Measurements from ENCODE around the gene ASGR2. TPM values are rescaled to one million over a fixed set of nuclear protein-coding genes. Genes with fewer than 3 reads are reported as not detected.

ASGR2 gene
- total RNA-seq, 1 experiment from 2014 or later, result not detected

GRCh38 chr17:7110617-7111306 lies 3.9 kb downstream of the ASGR2 start:
- H4K20me1 ChIP-seq (ENCODE audit: low read length), result no peaks in the 10 kb centered on the region
- no peaks in the 10 kb centered on the region for H3K79me2 ChIP-seq (ENCODE audit: low read length)
- H3K9me3 ChIP-seq (ENCODE audit: low read length), result no peaks in the 10 kb centered on the region
- ChIA-PET POLR2A (ENCODE audit: unreplicated experiment) (no interaction called here), CTCF (no interaction called here)
- no peaks in the 10 kb centered on the region for H3K4me1 ChIP-seq (ENCODE audit: insufficient read depth, low read length)
- H3K4me3 ChIP-seq (ENCODE audit: low read length), result no peak overlapping the region
- TF ChIP-seq EZH2 (IDR thresholded peaks at IDR 0.05; ENCODE audit: low read length, unreplicated experiment) (no peak), EZH2phosphoT487 (IDR thresholded peaks at IDR 0.05; ENCODE audit: borderline replicate concordance, low read length) (no peak), CTCF (conservative IDR thresholded peaks at IDR 0.05; ENCODE audit: low read depth, low read length) (no peak)
- no peak overlapping the region for H2AFZ ChIP-seq (ENCODE audit: low read length)
- no peak overlapping the region for H3K9ac ChIP-seq (ENCODE audit: low read length)
- no TSS peak for BruUV-seq (replicated peaks)
- no peak for DNase-seq
- no peaks in the 10 kb centered on the region for H3F3A ChIP-seq (ENCODE audit: low read length, unreplicated experiment)
- no peaks in the 10 kb centered on the region for H3K9me2 ChIP-seq (replicated peaks; ENCODE audit: low read length)
- no peaks in the 10 kb centered on the region for H3K27me3 ChIP-seq (ENCODE audit: low read length)
- no peaks in the 10 kb centered on the region for H3K36me3 ChIP-seq (ENCODE audit: low read depth, low read length)
- intact Hi-C loops (cut with micrococcal nuclease), result no loop called here
- ATAC-seq, result no peak
- no peak overlapping the region for H3K4me2 ChIP-seq (ENCODE audit: low read length)
- no peak overlapping the region for H3K27ac ChIP-seq (ENCODE audit: low read length)

GRCh38 chr17:7109461-7110322 lies 4.9 kb downstream of the ASGR2 start:
- H3K4me1 ChIP-seq (ENCODE audit: insufficient read depth, low read length), result no peaks in the 10 kb centered on the region
- H3F3A ChIP-seq (ENCODE audit: low read length, unreplicated experiment), result no peaks in the 10 kb centered on the region
- CTCF ChIA-PET, result no interaction called here
- no peaks in the 10 kb centered on the region for H3K36me3 ChIP-seq (ENCODE audit: low read depth, low read length)
- no peak for ATAC-seq
- H3K27ac ChIP-seq (ENCODE audit: low read length), result no peak overlapping the region
- POLR2A ChIA-PET (ENCODE audit: unreplicated experiment), result no interaction called here
- no TSS peak for BruUV-seq (replicated peaks)
- H3K4me3 ChIP-seq (ENCODE audit: low read length), result no peak overlapping the region
- intact Hi-C loops (cut with micrococcal nuclease), result no loop called here
- TF ChIP-seq EZH2phosphoT487 (IDR thresholded peaks at IDR 0.05; ENCODE audit: borderline replicate concordance, low read length) (no peak), CTCF (conservative IDR thresholded peaks at IDR 0.05; ENCODE audit: low read depth, low read length) (no peak), EZH2 (IDR thresholded peaks at IDR 0.05; ENCODE audit: low read length, unreplicated experiment) (no peak)
- no peaks in the 10 kb centered on the region for H3K9me3 ChIP-seq (ENCODE audit: low read length)
- no peak overlapping the region for H3K9ac ChIP-seq (ENCODE audit: low read length)
- no peaks in the 10 kb centered on the region for H3K9me2 ChIP-seq (replicated peaks; ENCODE audit: low read length)
- no peaks in the 10 kb centered on the region for H4K20me1 ChIP-seq (ENCODE audit: low read length)
- no peak for DNase-seq
- no peak overlapping the region for H3K4me2 ChIP-seq (ENCODE audit: low read length)
- no peaks in the 10 kb centered on the region for H3K79me2 ChIP-seq (ENCODE audit: low read length)
- H3K27me3 ChIP-seq (ENCODE audit: low read length), result no peaks in the 10 kb centered on the region
- no peak overlapping the region for H2AFZ ChIP-seq (ENCODE audit: low read length)

- intact Hi-C loops (cut with micrococcal nuclease), result no loop called here
- Histone ChIP-seq H3K36me3 (ENCODE audit: low read depth, low read length) (no peaks in the 10 kb centered on the region), H4K20me1 (ENCODE audit: low read length) (no peaks in the 10 kb centered on the region), H3F3A (ENCODE audit: low read length, unreplicated experiment) (no peaks in the 10 kb centered on the region), H3K9me3 (ENCODE audit: low read length) (no peaks in the 10 kb centered on the region), H3K27ac (ENCODE audit: low read length) (no peak overlapping the region), H3K27me3 (ENCODE audit: low read length) (no peaks in the 10 kb centered on the region), H3K4me3 (ENCODE audit: low read length) (no peak overlapping the region), H3K9me2 (replicated peaks; ENCODE audit: low read length) (no peaks in the 10 kb centered on the region), H3K4me1 (ENCODE audit: insufficient read depth, low read length) (no peaks in the 10 kb centered on the region), H3K79me2 (ENCODE audit: low read length) (no peaks in the 10 kb centered on the region), H2AFZ (ENCODE audit: low read length) (no peak overlapping the region), H3K4me2 (ENCODE audit: low read length) (no peak overlapping the region), H3K9ac (ENCODE audit: low read length) (no peak overlapping the region)
- no TSS peak for BruUV-seq (replicated peaks)
- TF ChIP-seq EZH2 (IDR thresholded peaks at IDR 0.05; ENCODE audit: low read length, unreplicated experiment) (no peak), EZH2phosphoT487 (IDR thresholded peaks at IDR 0.05; ENCODE audit: borderline replicate concordance, low read length) (no peak), CTCF (conservative IDR thresholded peaks at IDR 0.05; ENCODE audit: low read depth, low read length) (no peak)
- ChIA-PET CTCF (no interaction called here), POLR2A (ENCODE audit: unreplicated experiment) (no interaction called here)
- ATAC-seq, result no peak
- DNase-seq, result no peak
These were observed 5.6 kb downstream of the ASGR2 start for GRCh38 chr17:7108981-7109380.

Measured in PC-3 (cell line).